Rectal smooth muscle tissue (tissue), 1 donor: ENCODE measurements around the gene ALX3.

ENCODE experiments used
- H3K27ac ChIP-seq: one replicate; pipeline ENCODE4 v1.7.0; 2013; ENCODE audit warnings: low read depth, low read length, inconsistent platforms
- H3K27me3 ChIP-seq: one replicate; pipeline ENCODE4 v1.7.0; 2013; ENCODE audit warnings: low read length; ENCODE audit not compliant: control insufficient read depth, insufficient read depth
- H3K36me3 ChIP-seq: one replicate; pipeline ENCODE4 v1.7.0; 2013; ENCODE audit warnings: low read length; ENCODE audit not compliant: control insufficient read depth, insufficient read depth
- H3K4me1 ChIP-seq: one replicate; pipeline ENCODE4 v1.7.0; 2013; ENCODE audit warnings: low read length; ENCODE audit not compliant: control insufficient read depth, insufficient read depth
- H3K4me3 ChIP-seq: one replicate; pipeline ENCODE4 v1.7.0; 2013; ENCODE audit warnings: low read length
- H3K9ac ChIP-seq: one replicate; pipeline ENCODE4 v1.7.0; 2013; ENCODE audit warnings: low read length

ALX3 gene

GRCh38 chr1:110058591-110058990 lies 11.9 kb downstream of the ALX3 start:
- Histone ChIP-seq H3K4me3 (no peak overlapping the region), H3K27me3 (no peaks in the 10 kb centered on the region), H3K4me1 (peaks cover 8% of the 10 kb centered on the region), H3K27ac (no peak overlapping the region), H3K36me3 (peaks cover 30% of the 10 kb centered on the region), H3K9ac (no peak overlapping the region)

- H3K27ac ChIP-seq: no peak overlapping the region
- H3K27me3 ChIP-seq: no peaks in the 10 kb centered on the region
- H3K36me3 ChIP-seq: peaks cover 36% of the 10 kb centered on the region
- peaks cover 8% of the 10 kb centered on the region for H3K4me1 ChIP-seq
- no peak overlapping the region for H3K9ac ChIP-seq
- no peak overlapping the region for H3K4me3 ChIP-seq
Observed at GRCh38 chr1:110057963-110058518, 12.4 kb downstream of the ALX3 start.

GRCh38 chr1:110056776-110057175 lies 13.7 kb downstream of the ALX3 start:
- peaks cover 42% of the 10 kb centered on the region for H3K36me3 ChIP-seq
- no peak overlapping the region for H3K9ac ChIP-seq
- peak overlapping the region; percentile 52 for H3K27ac ChIP-seq
- H3K27me3 ChIP-seq: no peaks in the 10 kb centered on the region
- H3K4me1 ChIP-seq: peaks cover 8% of the 10 kb centered on the region
- H3K4me3 ChIP-seq: no peak overlapping the region

- Histone ChIP-seq H3K9ac (no peak overlapping the region), H3K36me3 (peaks cover 47% of the 10 kb centered on the region), H3K4me3 (no peak overlapping the region), H3K27me3 (no peaks in the 10 kb centered on the region), H3K27ac (peak overlapping the region; percentile 52), H3K4me1 (peaks cover 8% of the 10 kb centered on the region)
Observed at GRCh38 chr1:110056285-110056683, 14.2 kb downstream of the ALX3 start.

- Histone ChIP-seq H3K4me3 (no peak overlapping the region), H3K27ac (no peak overlapping the region), H3K27me3 (no peaks in the 10 kb centered on the region), H3K36me3 (peaks cover 53% of the 10 kb centered on the region), H3K9ac (no peak overlapping the region), H3K4me1 (peaks cover 8% of the 10 kb centered on the region)
Observed at GRCh38 chr1:110055493-110056284, 14.8 kb downstream of the ALX3 start.

- Histone ChIP-seq H3K4me1 (peaks cover 8% of the 10 kb centered on the region), H3K27me3 (no peaks in the 10 kb centered on the region), H3K27ac (no peak overlapping the region), H3K4me3 (no peak overlapping the region), H3K36me3 (peaks cover 56% of the 10 kb centered on the region), H3K9ac (no peak overlapping the region)
Observed at GRCh38 chr1:110053552-110054428, 16.7 kb downstream of the ALX3 start.

- H3K27me3 ChIP-seq: no peaks in the 10 kb centered on the region
- H3K27ac ChIP-seq: no peak overlapping the region
- peaks cover 65% of the 10 kb centered on the region for H3K36me3 ChIP-seq
- H3K4me3 ChIP-seq: no peak overlapping the region
- H3K9ac ChIP-seq: no peak overlapping the region
- H3K4me1 ChIP-seq: no peaks in the 10 kb centered on the region
Observed at GRCh38 chr1:110051262-110051648, 19.2 kb downstream of the ALX3 start.

GRCh38 chr1:110050602-110051261 lies 19.7 kb downstream of the ALX3 start:
- Histone ChIP-seq H3K27ac (no peak overlapping the region), H3K27me3 (no peaks in the 10 kb centered on the region), H3K9ac (no peak overlapping the region), H3K4me3 (no peak overlapping the region), H3K36me3 (peaks cover 60% of the 10 kb centered on the region), H3K4me1 (no peaks in the 10 kb centered on the region)

GRCh38 chr1:110049801-110050601 lies 20.5 kb downstream of the ALX3 start:
- Histone ChIP-seq H3K9ac (no peak overlapping the region), H3K27ac (no peak overlapping the region)

GRCh38 chr1:110048923-110049601 lies 21.4 kb downstream of the ALX3 start:
- H3K27me3 ChIP-seq: no peaks in the 10 kb centered on the region
- H3K4me1 ChIP-seq: no peaks in the 10 kb centered on the region
- no peak overlapping the region for H3K4me3 ChIP-seq
- peaks cover 55% of the 10 kb centered on the region for H3K36me3 ChIP-seq
- H3K27ac ChIP-seq: no peak overlapping the region
- H3K9ac ChIP-seq: no peak overlapping the region

More at GRCh38 chr1:110049801-110050601, 20.5 kb downstream of the ALX3 start:
- Histone ChIP-seq H3K4me3 (no peak overlapping the region), H3K36me3 (peaks cover 57% of the 10 kb centered on the region), H3K4me1 (no peaks in the 10 kb centered on the region), H3K27me3 (no peaks in the 10 kb centered on the region)

GRCh38 chr1:110048240-110048639 lies 22.2 kb downstream of the ALX3 start:
- no peaks in the 10 kb centered on the region for H3K27me3 ChIP-seq
- H3K9ac ChIP-seq: no peak overlapping the region
- H3K36me3 ChIP-seq: peaks cover 55% of the 10 kb centered on the region
- no peak overlapping the region for H3K27ac ChIP-seq
- no peaks in the 10 kb centered on the region for H3K4me1 ChIP-seq
- H3K4me3 ChIP-seq: no peak overlapping the region
